ENCODE measurements around the gene PKNOX2. TPM values are rescaled to one million over a fixed set of nuclear protein-coding genes. Genes with fewer than 3 reads are reported as not detected.
A peak's percentile ranks its signal among the peaks of the same experiment; 100 is the strongest.

Gene PKNOX2
- total and polyA plus RNA-seq, 10 donors = 0.80 to 8.9 (median 3.5) TPM

- Histone ChIP-seq H3K9me3 (peaks cover 0 to 12% (median 8%) of the 10 kb centered on the region in 8 donors), H3K4me3 (no peak overlapping the region), H3K27ac (no peak overlapping the region), H3K27me3 (replicated peaks in 1 of 7) (peaks cover 0 to 68% (median 7%) of the 10 kb centered on the region in 7 donors), H3K4me1 (peaks cover 0 to 15% (median 9%) of the 10 kb centered on the region in 6 donors), H3K36me3 (no peaks in the 10 kb centered on the region)
- WGBS, 5 donors = 79 to 95% (median 91%) methylated on average over 4 of the region's 4 CpGs
- intact Hi-C loops (cut with DNase I; ENCODE audit: low total_unique reads) = no loop called here
- TF ChIP-seq POLR2A (IDR thresholded peaks at IDR 0.05) (no peak), POLR2AphosphoS5 (IDR thresholded peaks at IDR 0.05) (no peak)
- DNase-seq = no peak
These were observed 28.8 kb downstream of the PKNOX2 start for GRCh38 chr11:125193416-125193726.

GRCh38 chr11:125193841-125194240 lies 29.3 kb downstream of the PKNOX2 start:
- WGBS, 5 donors = 81 to 97% (median 91%) methylated on average over 6 to 7 of the region's 7 CpGs
- Histone ChIP-seq H3K36me3 (no peaks in the 10 kb centered on the region), H3K4me1 (peaks cover 0 to 15% (median 9%) of the 10 kb centered on the region in 6 donors), H3K9me3 (peaks cover 0 to 12% (median 8%) of the 10 kb centered on the region in 8 donors), H3K4me3 (no peak overlapping the region), H3K27me3 (replicated peaks in 1 of 7) (peaks cover 0 to 64% (median 7%) of the 10 kb centered on the region in 7 donors), H3K27ac (no peak overlapping the region)
- no peak for TF ChIP-seq POLR2A (IDR thresholded peaks at IDR 0.05)
- TF ChIP-seq POLR2AphosphoS5 (IDR thresholded peaks at IDR 0.05) = no peak
- no peak for TF ChIP-seq CTCF (IDR thresholded peaks at IDR 0.05 in 8 of 11, conservative IDR thresholded peaks at IDR 0.05 in 3 of 11)
- intact Hi-C loops (cut with DNase I; ENCODE audit: low total_unique reads) = no loop called here
- DNase-seq = peak; percentile 27

- H3K27me3 ChIP-seq (replicated peaks in 1 of 7) = peaks cover 0 to 40% (median 0%) of the 10 kb centered on the region in 7 donors
- no peaks in the 10 kb centered on the region for H3K4me1 ChIP-seq
- 76 to 90% (median 88%) methylated on average over 2 of the region's 2 CpGs for WGBS, 5 donors
- no peaks in the 10 kb centered on the region for H3K36me3 ChIP-seq
- no peak overlapping the region for H3K4me3 ChIP-seq
- H3K27ac ChIP-seq = no peak overlapping the region
- intact Hi-C loops (cut with DNase I; ENCODE audit: low total_unique reads) = no loop called here
- no peaks in the 10 kb centered on the region for H3K9me3 ChIP-seq
- DNase-seq = peak; percentile 24
- no peak for TF ChIP-seq POLR2A (IDR thresholded peaks at IDR 0.05)
- no peak for TF ChIP-seq POLR2AphosphoS5 (IDR thresholded peaks at IDR 0.05)
- TF ChIP-seq CTCF (IDR thresholded peaks at IDR 0.05 in 8 of 11, conservative IDR thresholded peaks at IDR 0.05 in 3 of 11) = no peak
These were observed 35.4 kb downstream of the PKNOX2 start for GRCh38 chr11:125199915-125200314.

- Histone ChIP-seq H3K27me3 (replicated peaks in 1 of 7) (peaks cover 0 to 40% (median 0%) of the 10 kb centered on the region in 7 donors), H3K36me3 (no peaks in the 10 kb centered on the region), H3K9me3 (no peaks in the 10 kb centered on the region), H3K4me1 (no peaks in the 10 kb centered on the region), H3K27ac (no peak overlapping the region), H3K4me3 (no peak overlapping the region)
- 84 to 92% (median 92%) methylated on average over 11 of the region's 11 CpGs for WGBS, 5 donors
- TF ChIP-seq CTCF (IDR thresholded peaks at IDR 0.05 in 8 of 11, conservative IDR thresholded peaks at IDR 0.05 in 3 of 11) (no peak), POLR2AphosphoS5 (IDR thresholded peaks at IDR 0.05) (no peak)
- peak; percentile 63 for DNase-seq
- intact Hi-C loops (cut with DNase I; ENCODE audit: low total_unique reads) = no loop called here
These were observed 35.9 kb downstream of the PKNOX2 start for GRCh38 chr11:125200441-125200840.
